ENCODE data around the gene CCDC92B. TPM values are rescaled to one million over a fixed set of nuclear protein-coding genes. Genes with fewer than 3 reads are reported as not detected.

The CCDC92B gene
- not detected for polyA plus RNA-seq (2012; ENCODE audit: low read depth, missing spikeins)

DNA sequence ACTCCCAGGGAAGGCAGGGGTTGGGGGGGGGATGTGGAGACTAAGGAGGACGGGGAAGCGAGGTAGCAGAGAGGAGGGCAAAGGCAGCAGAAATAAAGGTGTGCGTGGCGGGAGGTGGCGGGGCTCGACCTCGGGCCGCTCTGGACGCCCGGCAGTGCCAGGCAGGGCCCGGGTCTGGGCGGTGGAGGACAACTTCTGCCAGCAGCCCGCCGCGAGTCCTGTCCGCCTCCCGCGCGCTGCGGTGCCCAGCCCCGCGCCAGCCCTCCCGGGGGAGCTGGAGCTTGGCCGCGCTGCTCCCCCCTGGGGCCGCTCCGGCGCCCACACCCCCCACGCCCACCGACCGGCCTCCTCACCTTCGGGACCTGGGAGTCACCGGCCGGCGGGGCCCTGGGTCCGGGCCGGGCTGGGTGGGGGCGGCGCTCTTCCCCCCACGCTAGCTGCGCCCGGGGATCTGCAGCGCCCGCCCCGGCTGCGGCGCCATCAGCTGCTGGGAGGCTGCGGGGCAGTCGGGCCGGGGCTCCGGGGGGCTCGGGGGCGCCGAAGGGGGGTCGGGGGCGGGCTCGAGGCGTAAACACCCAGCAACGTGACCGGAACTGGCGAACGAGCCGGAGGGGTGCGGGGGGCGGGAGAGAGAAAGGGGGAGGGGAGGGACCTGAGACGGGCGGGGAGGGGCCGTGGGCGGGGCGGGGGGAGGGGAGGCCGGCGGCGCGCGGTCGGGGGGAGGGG, at the start of gene CCDC92B:
TSS of gene CCDC92B (minus strand) at position 595 of the 726 bp plus-strand sequence. CDS start 14,507 bp downstream, outside the sequence.
- TF ChIP-seq POLR2AphosphoS5 (IDR thresholded peaks at IDR 0.05; ENCODE audit: low read depth, low read length) (no peak), SPI1 (IDR thresholded peaks at IDR 0.05; ENCODE audit: low read depth, low read length) (no peak)
- DNase-seq (ENCODE audit: insufficient read length, low spot score) (no peak), FAIRE-seq (no peak)

GRCh38 chr17:2798678-2799077, 49.2 kb upstream of the CCDC92B start:
- TF ChIP-seq SPI1 (IDR thresholded peaks at IDR 0.05; ENCODE audit: low read depth, low read length) (no peak), POU2F2 (IDR thresholded peaks at IDR 0.05; ENCODE audit: low read depth, low read length) (no peak), TAF1 (IDR thresholded peaks at IDR 0.05; ENCODE audit: low read depth, low read length) (no peak), PAX5 (IDR thresholded peaks at IDR 0.05; ENCODE audit: insufficient read depth, low read length, severe bottlenecking) (no peak)
- FAIRE-seq (no peak), DNase-seq (ENCODE audit: insufficient read length, low spot score) (no peak)

DNA sequence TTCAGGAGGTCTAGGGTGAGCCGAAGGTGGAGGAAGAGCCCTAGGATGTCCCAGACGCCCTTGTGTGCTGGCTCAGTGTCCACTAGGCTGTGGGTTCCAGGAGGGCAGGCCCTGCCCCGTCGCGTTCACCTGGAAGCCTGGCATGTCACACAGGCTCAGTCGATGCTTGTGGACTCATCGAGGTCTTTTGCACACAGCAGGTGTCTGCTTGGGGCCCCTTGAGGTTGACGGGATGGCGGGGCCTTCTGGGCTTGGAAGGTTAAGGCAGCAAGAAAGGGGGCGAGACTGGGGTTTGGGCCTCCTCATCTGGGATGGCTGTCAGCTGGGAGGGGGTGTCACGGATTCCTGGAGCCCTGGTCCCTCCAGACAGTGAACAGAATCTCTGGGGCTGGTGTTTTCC, 48.7 kb upstream of the CCDC92B start:
- no peak for TF ChIP-seq POU2F2 (IDR thresholded peaks at IDR 0.05; ENCODE audit: low read depth, low read length)
- DNase-seq (ENCODE audit: insufficient read length, low spot score) = no peak
- no peak for FAIRE-seq

- DNase-seq (ENCODE audit: insufficient read length, low spot score) = no peak
- FAIRE-seq = no peak
- TF ChIP-seq POU2F2 (IDR thresholded peaks at IDR 0.05; ENCODE audit: low read depth, low read length) (no peak), TAF1 (IDR thresholded peaks at IDR 0.05; ENCODE audit: low read depth, low read length) (no peak), POLR2A (IDR thresholded peaks at IDR 0.05; ENCODE audit: low read depth, low read length) (no peak), POLR2AphosphoS5 (IDR thresholded peaks at IDR 0.05; ENCODE audit: low read depth, low read length) (no peak), SPI1 (IDR thresholded peaks at IDR 0.05; ENCODE audit: low read depth, low read length) (no peak), PAX5 (IDR thresholded peaks at IDR 0.05; ENCODE audit: insufficient read depth, low read length, severe bottlenecking) (no peak)
Measured at GRCh38 chr17:2797637-2798036, 48.2 kb upstream of the CCDC92B start.

DNA sequence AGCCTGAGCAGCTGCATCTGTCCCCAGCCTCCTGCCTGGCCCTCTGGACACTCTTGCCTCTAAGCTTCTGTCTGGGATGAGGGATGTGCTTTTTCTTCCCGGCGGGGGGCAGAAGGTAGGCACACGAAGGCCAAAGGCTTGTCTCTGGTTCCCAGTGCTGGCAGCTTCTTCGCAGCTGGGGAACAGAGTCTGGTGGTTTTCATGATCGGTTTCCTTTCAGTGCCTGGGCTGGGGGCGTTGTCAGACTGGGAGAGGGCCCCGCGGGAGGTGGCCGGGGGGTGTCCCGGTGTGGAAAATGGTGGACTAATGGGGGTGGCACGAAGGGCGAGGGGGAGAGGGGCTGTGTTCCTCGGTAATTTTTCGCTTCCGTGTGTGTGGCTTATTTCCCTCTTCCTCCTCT, 47.8 kb upstream of the CCDC92B start:
- TF ChIP-seq TAF1 (IDR thresholded peaks at IDR 0.05; ENCODE audit: low read depth, low read length) (no peak), POLR2A (IDR thresholded peaks at IDR 0.05; ENCODE audit: low read depth, low read length) (no peak), POU2F2 (IDR thresholded peaks at IDR 0.05; ENCODE audit: low read depth, low read length) (no peak), PAX5 (IDR thresholded peaks at IDR 0.05; ENCODE audit: insufficient read depth, low read length, severe bottlenecking) (no peak), SPI1 (IDR thresholded peaks at IDR 0.05; ENCODE audit: low read depth, low read length) (no peak), POLR2AphosphoS5 (IDR thresholded peaks at IDR 0.05; ENCODE audit: low read depth, low read length) (no peak)
- FAIRE-seq (no peak), DNase-seq (ENCODE audit: insufficient read length, low spot score) (no peak)

DNA sequence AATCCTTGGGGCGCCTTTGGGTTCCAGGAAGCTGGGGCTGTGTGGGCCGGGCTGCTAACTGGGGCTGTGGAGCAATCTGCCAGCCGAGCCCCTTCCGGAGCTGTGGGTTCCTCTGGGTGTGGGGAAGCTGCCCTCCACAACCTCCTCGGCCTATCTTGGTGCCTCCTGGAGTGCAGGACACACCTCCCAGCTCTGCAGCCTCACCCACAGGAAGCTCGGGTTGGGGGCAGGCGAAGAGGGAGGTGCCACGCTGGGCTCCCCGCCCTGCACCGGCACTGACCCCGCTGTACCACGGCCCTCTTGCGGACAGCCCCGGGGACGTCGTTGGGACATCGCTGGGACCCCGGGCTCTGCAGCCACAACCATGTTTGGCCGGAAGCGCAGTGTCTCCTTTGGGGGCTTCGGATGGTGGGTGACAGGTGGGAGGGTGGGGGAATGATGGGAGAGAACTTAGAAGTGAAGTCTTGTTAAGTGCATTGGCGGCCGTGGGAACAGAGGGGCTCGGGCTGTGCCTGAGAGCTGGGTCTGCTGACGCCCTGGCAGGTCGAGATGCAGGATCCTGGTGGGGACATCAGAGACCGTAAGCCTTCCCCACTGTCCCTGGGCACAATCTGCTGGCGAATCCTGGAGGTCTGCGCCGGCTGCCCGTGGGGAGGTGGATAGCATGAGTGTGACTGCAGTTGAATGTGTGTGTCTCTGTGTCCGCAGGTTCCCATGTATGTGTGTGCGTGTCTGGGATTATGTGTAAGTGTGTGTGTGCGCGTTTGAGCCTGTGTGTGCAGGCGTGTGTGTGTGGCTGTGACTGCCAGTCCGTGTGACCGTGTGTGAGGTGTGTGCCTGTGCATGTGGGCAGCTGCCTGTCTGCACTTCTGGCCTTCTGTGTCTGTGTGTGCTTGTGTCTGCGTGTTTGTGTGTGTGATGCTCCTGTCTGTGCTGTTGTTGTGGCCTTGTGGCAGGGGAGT, 47.0 kb upstream of the CCDC92B start, which contains the start of gene RAP1GAP2:
TSS of gene RAP1GAP2 (plus strand) at position 275 of the 962 bp plus-strand sequence. CDS start at position 365, 90 bp downstream.
- FAIRE-seq = peak; percentile 85
- DNase-seq (ENCODE audit: insufficient read length, low spot score) = no peak
- no peak for TF ChIP-seq SPI1 (IDR thresholded peaks at IDR 0.05; ENCODE audit: low read depth, low read length)
- TF ChIP-seq POLR2A (IDR thresholded peaks at IDR 0.05; ENCODE audit: low read depth, low read length) = no peak
- TF ChIP-seq TAF1 (IDR thresholded peaks at IDR 0.05; ENCODE audit: low read depth, low read length) = no peak
- TF ChIP-seq PAX5 (IDR thresholded peaks at IDR 0.05; ENCODE audit: insufficient read depth, low read length, severe bottlenecking) = no peak
- TF ChIP-seq POLR2AphosphoS5 (IDR thresholded peaks at IDR 0.05; ENCODE audit: low read depth, low read length) = no peak
- TF ChIP-seq POU2F2 (IDR thresholded peaks at IDR 0.05; ENCODE audit: low read depth, low read length) = no peak

GRCh38 chr17:2795441-2796163, 46.1 kb upstream of the CCDC92B start:
- FAIRE-seq = peak; percentile 94

DNA sequence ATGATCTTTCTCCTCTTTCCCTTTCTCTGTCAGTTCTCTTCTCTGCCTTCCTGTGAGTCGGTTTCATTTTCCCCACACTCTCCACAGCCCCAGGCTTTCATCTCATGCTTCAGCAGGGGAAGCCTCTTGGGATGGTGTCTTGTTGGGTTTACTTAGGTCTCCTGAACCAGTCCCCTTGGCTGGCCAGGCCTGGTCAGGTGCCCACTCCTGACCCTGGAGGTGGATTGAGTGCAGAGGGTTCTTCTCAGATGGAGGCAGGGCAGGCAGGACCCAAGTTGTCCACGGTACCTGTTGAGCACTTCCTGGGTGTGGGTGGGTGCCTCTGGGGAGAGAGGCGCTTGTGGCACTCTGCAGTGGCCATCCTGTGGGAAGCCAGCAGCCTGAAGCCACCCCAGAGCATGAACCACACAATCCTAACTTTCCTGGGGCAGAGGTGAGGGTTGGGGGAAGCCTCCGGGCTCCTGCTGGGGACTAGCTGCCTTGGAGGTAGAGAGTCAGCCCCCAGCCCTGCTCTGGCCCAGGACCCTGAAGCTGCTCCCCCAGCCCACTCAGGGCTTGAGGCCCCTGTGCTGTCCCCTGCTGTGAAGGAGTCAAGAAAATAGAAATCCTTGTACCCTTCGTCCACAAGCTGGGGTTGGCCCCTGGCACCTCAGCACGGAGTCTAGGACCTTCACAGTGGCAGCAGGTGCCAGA, 44.8 kb upstream of the CCDC92B start:
- FAIRE-seq (peak; percentile 41), DNase-seq (ENCODE audit: insufficient read length, low spot score) (no peak)
- TF ChIP-seq PAX5 (IDR thresholded peaks at IDR 0.05; ENCODE audit: insufficient read depth, low read length, severe bottlenecking) = no peak
- no peak for TF ChIP-seq POLR2A (IDR thresholded peaks at IDR 0.05; ENCODE audit: low read depth, low read length)
- no peak for TF ChIP-seq POU2F2 (IDR thresholded peaks at IDR 0.05; ENCODE audit: low read depth, low read length)
- no peak for TF ChIP-seq SPI1 (IDR thresholded peaks at IDR 0.05; ENCODE audit: low read depth, low read length)
- no peak for TF ChIP-seq TAF1 (IDR thresholded peaks at IDR 0.05; ENCODE audit: low read depth, low read length)
- TF ChIP-seq POLR2AphosphoS5 (IDR thresholded peaks at IDR 0.05; ENCODE audit: low read depth, low read length) = no peak

More at GRCh38 chr17:2795441-2796163, 46.1 kb upstream of the CCDC92B start:
- no peak for DNase-seq (ENCODE audit: insufficient read length, low spot score)
- TF ChIP-seq POU2F2 (IDR thresholded peaks at IDR 0.05; ENCODE audit: low read depth, low read length) (no peak), POLR2A (IDR thresholded peaks at IDR 0.05; ENCODE audit: low read depth, low read length) (no peak), SPI1 (IDR thresholded peaks at IDR 0.05; ENCODE audit: low read depth, low read length) (no peak)
